NT2/D1 (cell line): Measurements from ENCODE around the gene LGSN.
"Not testable (repeated sequence)": the region's sequence is repeated elsewhere in the genome, so short reads cannot be mapped to it uniquely, and the experiment has no call there.

Source experiments
- YY1 ChIP-seq: IDR thresholded peaks from 2 replicates; pipeline ENCODE4 v1.6.1; 2011; ENCODE audit not compliant: insufficient read length, insufficient read depth
- ZNF274 ChIP-seq: IDR thresholded peaks from 2 replicates; pipeline ENCODE4 v1.6.1; 2011; ENCODE audit warnings: mild to moderate bottlenecking, low read depth, low read length

DNA sequence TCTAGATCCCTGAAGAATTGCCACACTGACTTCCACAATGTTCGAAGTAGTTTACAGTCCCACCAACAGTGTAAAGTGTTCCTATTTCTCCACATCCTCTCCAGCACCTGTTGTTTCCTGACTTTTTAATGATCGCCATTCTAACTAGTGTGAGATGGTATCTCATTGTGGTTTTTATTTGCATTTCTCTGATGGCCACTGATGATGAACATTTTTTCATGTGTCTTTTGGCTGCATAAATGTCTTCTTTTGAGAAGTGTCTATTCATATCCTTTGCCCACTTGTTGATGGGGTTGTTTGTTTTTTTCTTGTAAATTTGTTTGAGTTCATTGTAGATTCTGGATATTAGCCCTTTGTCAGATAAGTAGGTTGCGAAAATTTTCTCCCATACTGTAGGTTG lies 37.6 kb upstream of the LGSN start:
- not testable (repeated sequence) for TF ChIP-seq ZNF274, YY1
